Naive thymus-derived CD4-positive, alpha-beta T cell (primary cell): ENCODE results near the gene KIRREL1. TPM values are rescaled to one million over a fixed set of nuclear protein-coding genes. Genes with fewer than 3 reads are reported as not detected.
A peak's percentile ranks its signal among the peaks of the same experiment; 100 is the strongest.

ENCODE experiments used
- ATAC-seq: fragments of 150-1000 bp; cut with Tn5 transposase; 2 replicates; pipeline ENCODE4 v1.10.0; 2021; ENCODE audit warnings: mild to moderate bottlenecking, moderate library complexity
- CTCF ChIA-PET: fragments of 350-600 bp; sonication (Branson Sonifier 250); formaldehyde crosslinking; loops from one replicate; lab custom pipeline; 2021; ENCODE audit warnings: antibody characterized with exemption; lab: Charles Lee
- POLR2A ChIA-PET: fragments of 350-600 bp; sonication (Branson Sonifier 250); formaldehyde crosslinking; loops from one replicate; lab custom pipeline; 2021; ENCODE audit warnings: antibody characterized with exemption, inconsistent platforms; lab: Charles Lee
- DNase-seq, 9 donors: peaks; one replicate each; pipeline versions ENCODE4 v3.0.0 to v3.0.0-alpha.2; 2020 to 2022; ENCODE audit warnings: mixed read lengths in 1 of 9
- H3K27ac ChIP-seq: one replicate; pipeline ENCODE4 v1.7.0; 2013; ENCODE audit warnings: mild to moderate bottlenecking, low read depth, low read length, moderate library complexity
- H3K27me3 ChIP-seq, 2 donors: one replicate each; pipeline ENCODE4 v1.7.0; 2013; ENCODE audit warnings: low read length in 2 of 2, mild to moderate bottlenecking in 2 of 2, moderate library complexity in 2 of 2; ENCODE audit not compliant: control insufficient read depth in 2 of 2, insufficient read depth in 2 of 2
- H3K36me3 ChIP-seq, 3 experiments: 1 replicate in 2 of 3; 2 replicates in 1 of 3; pipeline ENCODE4 v1.7.0; 2013; ENCODE audit warnings: low read length in 3 of 3, mild to moderate bottlenecking in 3 of 3, moderate library complexity in 1 of 3; ENCODE audit not compliant: insufficient read depth in 3 of 3, control insufficient read depth in 2 of 3
- H3K4me1 ChIP-seq, 2 donors: one replicate each; pipeline ENCODE4 v1.7.0; 2013; ENCODE audit warnings: low read length in 2 of 2, mild to moderate bottlenecking in 2 of 2, moderate library complexity in 1 of 2; ENCODE audit not compliant: control insufficient read depth in 2 of 2, insufficient read depth in 2 of 2
- H3K4me3 ChIP-seq: 2 replicates; pipeline ENCODE4 v1.7.0; 2013; ENCODE audit warnings: mild to moderate bottlenecking, low read length
- H3K9me3 ChIP-seq, 3 experiments: 1 replicate in 2 of 3; 2 replicates in 1 of 3; pipeline ENCODE4 v1.7.0; 2013; ENCODE audit warnings: low read length in 3 of 3; ENCODE audit not compliant: control insufficient read depth in 2 of 3
- H3K27ac Mint-ChIP-seq, 9 donors: one replicate each; pipeline ENCODE4 v1.8.0; 2020 to 2022; ENCODE audit warnings: mixed read lengths in 9 of 9, mild to moderate bottlenecking in 8 of 9, moderate library complexity in 5 of 9, inconsistent platforms in 2 of 9
- H3K27me3 Mint-ChIP-seq, 5 donors: one replicate each; pipeline ENCODE4 v1.8.0; 2021 to 2022; ENCODE audit warnings: mixed read lengths in 5 of 5, mild to moderate bottlenecking in 1 of 5
- H3K36me3 Mint-ChIP-seq, 5 donors: one replicate each; pipeline ENCODE4 v1.8.0; 2020 to 2022; ENCODE audit warnings: mixed read lengths in 5 of 5, mild to moderate bottlenecking in 3 of 5, inconsistent platforms in 1 of 5
- H3K4me1 Mint-ChIP-seq, 7 donors: one replicate each; pipeline ENCODE4 v1.8.0; 2020 to 2022; ENCODE audit warnings: mixed read lengths in 7 of 7, mild to moderate bottlenecking in 3 of 7, inconsistent platforms in 1 of 7
- H3K4me3 Mint-ChIP-seq, 10 donors: one replicate each; pipeline ENCODE4 v1.8.0; 2020 to 2022; ENCODE audit warnings: mild to moderate bottlenecking in 10 of 10, mixed read lengths in 10 of 10, moderate library complexity in 6 of 10, inconsistent platforms in 2 of 10
- H3K9me3 Mint-ChIP-seq, 11 donors: one replicate each; pipeline ENCODE4 v1.8.0; 2020 to 2022; ENCODE audit warnings: mixed read lengths in 11 of 11, mild to moderate bottlenecking in 4 of 11, inconsistent platforms in 1 of 11, moderate library complexity in 1 of 11
- intact Hi-C, 2 donors: fragments of 100-400 bp; cut with micrococcal nuclease; formaldehyde crosslinking; loops; one replicate each; pipeline ENCODE4 v1.15.1; 2023
- polyA plus RNA-seq, 2 donors: library from polyadenylated mRNA; unstranded; fragments of 300-500 nt; fragmentation: Illumina TruSeq; gene quantifications; one replicate each; pipeline ENCODE4 v1.2.3, GENCODE V29; 2021
- total RNA-seq, 6 experiments: library from RNA in 5 of 6; stranded (reverse) in 5 of 6; gene quantifications; 1 replicate in 5 of 6; 2 replicates in 1 of 6; pipeline ENCODE4 v1.2.3 and lab custom pipeline; 2021 to 2026

Gene KIRREL1
- total and polyA plus RNA-seq, 7 experiments from 2014 or later: not detected

DNA sequence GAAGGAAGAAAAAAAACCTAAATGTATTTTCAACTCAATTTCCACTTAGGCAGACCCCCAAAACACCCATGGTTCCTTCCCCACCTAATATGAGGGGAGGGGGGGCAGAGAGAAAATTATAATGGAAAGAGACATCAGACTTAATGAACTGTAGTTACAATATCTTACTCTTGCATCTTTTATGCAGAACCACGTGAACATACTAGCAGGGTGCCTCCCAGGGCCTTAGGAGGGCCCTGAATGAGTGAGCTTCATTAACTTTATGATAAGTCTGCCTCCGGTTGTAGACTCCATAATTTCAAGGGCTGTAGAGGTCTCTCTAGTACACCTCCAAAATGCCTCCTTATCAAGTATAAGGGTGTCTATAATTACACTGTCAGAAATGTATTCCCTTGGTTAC lies 11.3 kb upstream of the KIRREL1 start:
- Histone ChIP-seq H3K9me3 (no peaks in the 10 kb centered on the region), H3K27ac (no peak overlapping the region), H3K4me1 (no peaks in the 10 kb centered on the region), H3K36me3 (no peaks in the 10 kb centered on the region), H3K4me3 (no peak overlapping the region), H3K27me3 (no peaks in the 10 kb centered on the region)
- H3K27ac Mint-ChIP-seq: no peak overlapping the region
- ChIA-PET CTCF (interaction anchor here (0.5 kb wide), 1 partner anchor 139 kb away, joined by 5 read pairs; no protein-coding TSS in a partner anchor), POLR2A (no interaction called here)
- H3K4me3 Mint-ChIP-seq: no peak overlapping the region
- H3K27me3 Mint-ChIP-seq: peaks cover 9 to 46% (median 19%) of the 10 kb centered on the region in 5 donors
- H3K9me3 Mint-ChIP-seq: no peaks in the 10 kb centered on the region
- ATAC-seq (no peak), DNase-seq (no peak)
- intact Hi-C loops: no loop called here
- H3K4me1 Mint-ChIP-seq: peaks cover 0 to 2% (median 0%) of the 10 kb centered on the region in 7 donors
- no peaks in the 10 kb centered on the region for H3K36me3 Mint-ChIP-seq

DNA sequence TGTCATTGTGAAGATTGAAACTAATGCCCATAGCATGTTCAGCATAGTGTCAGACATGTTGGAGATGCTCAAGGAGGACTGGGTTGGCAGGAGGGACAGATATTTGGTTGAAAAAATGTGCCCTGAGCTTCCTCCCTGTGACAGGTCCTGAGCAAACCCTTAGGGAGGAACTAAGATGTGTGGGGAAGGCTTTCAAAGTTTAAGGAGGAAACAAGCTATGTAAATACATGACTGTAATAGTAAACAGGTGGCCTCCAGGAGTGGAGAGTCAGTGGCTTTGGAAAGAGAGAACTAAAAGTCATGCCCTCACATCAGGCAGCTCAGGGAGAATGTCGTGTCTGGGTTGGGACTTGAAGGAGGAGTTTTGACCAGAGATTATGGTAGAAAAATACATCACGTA lies 9.7 kb upstream of the KIRREL1 start:
- Histone ChIP-seq H3K27ac (no peak overlapping the region), H3K4me3 (no peak overlapping the region), H3K27me3 (no peaks in the 10 kb centered on the region), H3K9me3 (no peaks in the 10 kb centered on the region), H3K36me3 (no peaks in the 10 kb centered on the region), H3K4me1 (no peaks in the 10 kb centered on the region)
- H3K36me3 Mint-ChIP-seq: no peaks in the 10 kb centered on the region
- ChIA-PET POLR2A (no interaction called here), CTCF (interaction anchor here (2.4 kb wide), 1 partner anchor 141 kb away, joined by 10 read pairs; no protein-coding TSS in a partner anchor)
- H3K27me3 Mint-ChIP-seq: peaks cover 7 to 40% (median 23%) of the 10 kb centered on the region in 5 donors
- intact Hi-C loops: no loop called here
- DNase-seq: no peak
- peaks cover 0 to 2% (median 0%) of the 10 kb centered on the region in 7 donors for H3K4me1 Mint-ChIP-seq
- no peak overlapping the region for H3K4me3 Mint-ChIP-seq
- H3K9me3 Mint-ChIP-seq: no peaks in the 10 kb centered on the region
- no peak overlapping the region for H3K27ac Mint-ChIP-seq
- no peak for ATAC-seq

DNA sequence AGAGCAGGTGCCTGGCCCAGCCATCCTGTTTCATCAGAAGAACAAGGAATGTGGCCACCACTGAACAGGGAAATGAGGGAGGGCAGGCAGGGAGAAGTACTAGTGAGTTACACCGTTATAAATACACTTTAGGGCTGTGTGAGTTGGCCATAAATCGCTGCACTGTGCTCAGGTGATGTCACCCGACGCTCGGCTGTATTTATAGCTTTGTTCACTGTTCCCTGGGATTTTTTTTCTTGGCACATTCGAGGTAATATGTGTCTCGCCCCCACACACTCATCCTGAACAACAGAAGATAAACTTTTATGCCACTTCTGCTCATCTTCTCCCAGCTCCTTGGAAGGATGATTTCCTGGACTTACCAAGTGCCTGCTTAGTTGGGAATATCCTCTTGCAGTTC lies 9.0 kb upstream of the KIRREL1 start:
- no peaks in the 10 kb centered on the region for H3K4me1 Mint-ChIP-seq
- intact Hi-C loops: no loop called here
- no peak for ATAC-seq
- H3K36me3 Mint-ChIP-seq: no peaks in the 10 kb centered on the region
- H3K4me3 Mint-ChIP-seq: no peak overlapping the region
- no peak overlapping the region for H3K27ac Mint-ChIP-seq
- peaks cover 1 to 38% (median 18%) of the 10 kb centered on the region in 5 donors for H3K27me3 Mint-ChIP-seq
- Histone ChIP-seq H3K9me3 (no peaks in the 10 kb centered on the region), H3K27me3 (no peaks in the 10 kb centered on the region), H3K4me1 (no peaks in the 10 kb centered on the region), H3K36me3 (no peaks in the 10 kb centered on the region), H3K4me3 (no peak overlapping the region), H3K27ac (no peak overlapping the region)
- POLR2A ChIA-PET: no interaction called here
- H3K9me3 Mint-ChIP-seq: no peaks in the 10 kb centered on the region
- no peak for DNase-seq
- CTCF ChIA-PET: interaction anchor here (2.4 kb wide), 1 partner anchor 140 kb away, joined by 10 read pairs; no protein-coding TSS in a partner anchor

DNA sequence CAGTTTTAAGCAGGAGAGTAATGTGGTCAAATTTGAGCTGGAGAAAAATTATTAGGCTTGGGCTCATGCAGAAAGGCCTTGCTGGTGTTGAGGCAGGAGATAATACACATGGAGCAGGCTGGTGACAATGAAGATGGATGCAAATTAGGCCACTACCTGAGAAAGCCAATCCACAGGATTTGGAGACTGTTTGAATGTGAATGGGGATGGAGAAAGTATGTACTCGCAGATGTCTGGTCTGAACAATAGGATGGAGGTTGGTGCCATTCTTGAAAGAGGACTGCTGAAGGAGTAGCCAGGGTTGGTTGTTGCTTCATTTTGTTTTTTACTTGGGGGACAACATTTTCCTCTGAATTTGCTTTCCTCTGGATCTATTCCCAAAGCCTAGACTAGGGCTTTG lies 8.0 kb upstream of the KIRREL1 start:
- H3K9me3 ChIP-seq: no peaks in the 10 kb centered on the region
- DNase-seq (no peak), ATAC-seq (no peak)
- ChIA-PET POLR2A (no interaction called here), CTCF (no interaction called here)
- H3K4me1 ChIP-seq: no peaks in the 10 kb centered on the region
- Mint-ChIP-seq H3K27me3 (peaks cover 4 to 38% (median 24%) of the 10 kb centered on the region in 5 donors), H3K4me3 (no peak overlapping the region), H3K4me1 (no peaks in the 10 kb centered on the region), H3K27ac (no peak overlapping the region), H3K36me3 (no peaks in the 10 kb centered on the region), H3K9me3 (no peaks in the 10 kb centered on the region)
- H3K36me3 ChIP-seq: no peaks in the 10 kb centered on the region
- no peak overlapping the region for H3K4me3 ChIP-seq
- no peak overlapping the region for H3K27ac ChIP-seq
- no peaks in the 10 kb centered on the region for H3K27me3 ChIP-seq
- intact Hi-C loops: no loop called here

GRCh38 chr1:157988002-157988401 lies 5.4 kb upstream of the KIRREL1 start:
- Histone ChIP-seq H3K4me1 (no peaks in the 10 kb centered on the region), H3K9me3 (no peaks in the 10 kb centered on the region), H3K4me3 (no peak overlapping the region), H3K36me3 (no peaks in the 10 kb centered on the region), H3K27me3 (no peaks in the 10 kb centered on the region), H3K27ac (no peak overlapping the region)
- no peak overlapping the region for H3K27ac Mint-ChIP-seq
- no peak overlapping the region for H3K4me3 Mint-ChIP-seq
- peaks cover 0 to 2% (median 0%) of the 10 kb centered on the region in 11 donors for H3K9me3 Mint-ChIP-seq
- CTCF ChIA-PET: no interaction called here
- ATAC-seq (no peak), DNase-seq (no peak)
- intact Hi-C loops: no loop called here
- H3K27me3 Mint-ChIP-seq: peaks cover 27 to 54% (median 45%) of the 10 kb centered on the region in 5 donors
- H3K36me3 Mint-ChIP-seq: no peaks in the 10 kb centered on the region
- POLR2A ChIA-PET: no interaction called here
- peaks cover 0 to 11% (median 4%) of the 10 kb centered on the region in 7 donors for H3K4me1 Mint-ChIP-seq

GRCh38 chr1:157992031-157992832 lies 1.2 kb upstream of the KIRREL1 start:
- DNase-seq (peak in 5 of 9 donors; percentile 11 to 32 (median 29)), ATAC-seq (peak; percentile 64)
- CTCF ChIA-PET: interaction anchor here (0.6 to 3.1 kb wide), 3 partner anchors 129 to 1090 kb away, joined by 3 to 13 read pairs (median 9); no protein-coding TSS in a partner anchor
- Histone ChIP-seq H3K27me3 (no peaks in the 10 kb centered on the region), H3K27ac (no peak overlapping the region), H3K4me1 (no peaks in the 10 kb centered on the region), H3K9me3 (no peaks in the 10 kb centered on the region), H3K4me3 (no peak overlapping the region), H3K36me3 (no peaks in the 10 kb centered on the region)
- no peak overlapping the region for H3K27ac Mint-ChIP-seq
- H3K9me3 Mint-ChIP-seq: peaks cover 0 to 3% (median 0%) of the 10 kb centered on the region in 11 donors
- H3K27me3 Mint-ChIP-seq: peaks cover 43 to 64% (median 52%) of the 10 kb centered on the region in 5 donors
- H3K4me3 Mint-ChIP-seq: peak overlapping the region in 9 of 10 donors; percentile 21 to 84 (median 65)
- intact Hi-C loops: loop anchor here (1.0 to 10.0 kb wide), 3 partner anchors 133 to 1095 kb away; partner anchors contain the start of gene AIM2 (in 1 of the 2)
- POLR2A ChIA-PET: no interaction called here
- no peaks in the 10 kb centered on the region for H3K36me3 Mint-ChIP-seq
- H3K4me1 Mint-ChIP-seq: peaks cover 0 to 19% (median 11%) of the 10 kb centered on the region in 7 donors
